ENCODE data around the gene ZFP92. TPM values are rescaled to one million over a fixed set of nuclear protein-coding genes. Genes with fewer than 3 reads are reported as not detected.
"Not testable (repeated sequence)": the region's sequence is repeated elsewhere in the genome, so short reads cannot be mapped to it uniquely, and the experiment has no call there.

ZFP92 gene
- total RNA-seq, 1 donor from 2014 or later: 1.5 TPM

DNA sequence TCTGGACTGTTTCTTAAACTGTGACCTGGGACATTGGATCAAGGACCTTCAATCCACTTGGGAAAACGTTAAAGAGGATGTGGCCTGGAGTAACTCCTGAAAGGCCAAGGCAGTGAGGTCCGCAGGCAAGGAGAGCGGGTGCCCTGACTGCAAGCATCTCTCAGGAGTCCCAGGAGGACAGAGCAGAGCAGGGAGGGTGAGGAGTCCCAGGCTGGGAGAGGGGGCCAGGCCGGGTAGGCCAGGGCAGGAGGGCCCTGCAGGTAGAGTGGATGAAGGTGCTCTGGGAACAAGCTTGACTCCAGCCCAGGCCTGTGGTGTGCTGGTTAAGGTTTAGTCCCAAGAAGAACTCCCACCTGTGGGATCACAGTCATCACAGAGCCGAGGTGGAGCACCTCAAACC, 23.9 kb upstream of the ZFP92 start:
- Mint-ChIP-seq H3K4me3 (ENCODE audit: unreplicated experiment) (no peak overlapping the region), H3K9me3 (ENCODE audit: low read depth) (no peaks in the 10 kb centered on the region), H3K27me3 (ENCODE audit: low read depth) (peaks cover 2% of the 10 kb centered on the region), H3K27ac (ENCODE audit: unreplicated experiment) (no peak overlapping the region), H3K36me3 (ENCODE audit: low read depth) (no peaks in the 10 kb centered on the region), H3K4me1 (ENCODE audit: low read depth) (no peaks in the 10 kb centered on the region)
- DNase-seq (ENCODE audit: low spot score): peak; percentile 89
- TF ChIP-seq, protein P1, sequence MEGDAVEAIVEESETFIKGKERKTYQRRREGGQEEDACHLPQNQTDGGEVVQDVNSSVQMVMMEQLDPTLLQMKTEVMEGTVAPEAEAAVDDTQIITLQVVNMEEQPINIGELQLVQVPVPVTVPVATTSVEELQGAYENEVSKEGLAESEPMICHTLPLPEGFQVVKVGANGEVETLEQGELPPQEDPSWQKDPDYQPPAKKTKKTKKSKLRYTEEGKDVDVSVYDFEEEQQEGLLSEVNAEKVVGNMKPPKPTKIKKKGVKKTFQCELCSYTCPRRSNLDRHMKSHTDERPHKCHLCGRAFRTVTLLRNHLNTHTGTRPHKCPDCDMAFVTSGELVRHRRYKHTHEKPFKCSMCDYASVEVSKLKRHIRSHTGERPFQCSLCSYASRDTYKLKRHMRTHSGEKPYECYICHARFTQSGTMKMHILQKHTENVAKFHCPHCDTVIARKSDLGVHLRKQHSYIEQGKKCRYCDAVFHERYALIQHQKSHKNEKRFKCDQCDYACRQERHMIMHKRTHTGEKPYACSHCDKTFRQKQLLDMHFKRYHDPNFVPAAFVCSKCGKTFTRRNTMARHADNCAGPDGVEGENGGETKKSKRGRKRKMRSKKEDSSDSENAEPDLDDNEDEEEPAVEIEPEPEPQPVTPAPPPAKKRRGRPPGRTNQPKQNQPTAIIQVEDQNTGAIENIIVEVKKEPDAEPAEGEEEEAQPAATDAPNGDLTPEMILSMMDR (IDR thresholded peaks at IDR 0.05): no peak

GRCh38 chrX:153387987-153388721, 23.1 kb upstream of the ZFP92 start:
- no peaks in the 10 kb centered on the region for H3K9me3 Mint-ChIP-seq (ENCODE audit: low read depth)
- TF ChIP-seq, protein P1 (IDR thresholded peaks at IDR 0.05): no peak
- no peak overlapping the region for H3K4me3 Mint-ChIP-seq (ENCODE audit: unreplicated experiment)
- DNase-seq (ENCODE audit: low spot score): peak; percentile 71
- H3K36me3 Mint-ChIP-seq (ENCODE audit: low read depth): no peaks in the 10 kb centered on the region
- H3K27me3 Mint-ChIP-seq (ENCODE audit: low read depth): peaks cover 2% of the 10 kb centered on the region
- no peak overlapping the region for H3K27ac Mint-ChIP-seq (ENCODE audit: unreplicated experiment)
- no peaks in the 10 kb centered on the region for H3K4me1 Mint-ChIP-seq (ENCODE audit: low read depth)

- H3K27me3 Mint-ChIP-seq (ENCODE audit: low read depth): peaks cover 2% of the 10 kb centered on the region
- H3K4me3 Mint-ChIP-seq (ENCODE audit: unreplicated experiment): no peak overlapping the region
- no peaks in the 10 kb centered on the region for H3K36me3 Mint-ChIP-seq (ENCODE audit: low read depth)
- TF ChIP-seq, protein P1 (IDR thresholded peaks at IDR 0.05): no peak
- H3K27ac Mint-ChIP-seq (ENCODE audit: unreplicated experiment): no peak overlapping the region
- H3K4me1 Mint-ChIP-seq (ENCODE audit: low read depth): no peaks in the 10 kb centered on the region
- DNase-seq (ENCODE audit: low spot score): peak; percentile 69
- H3K9me3 Mint-ChIP-seq (ENCODE audit: low read depth): no peaks in the 10 kb centered on the region
Observed at GRCh38 chrX:153388722-153389459, 22.4 kb upstream of the ZFP92 start.

- H3K4me1 Mint-ChIP-seq (ENCODE audit: low read depth); H3K27me3 Mint-ChIP-seq (ENCODE audit: low read depth); H3K9me3 Mint-ChIP-seq (ENCODE audit: low read depth); DNase-seq (ENCODE audit: low spot score); H3K27ac Mint-ChIP-seq (ENCODE audit: unreplicated experiment); H3K4me3 Mint-ChIP-seq (ENCODE audit: unreplicated experiment); H3K36me3 Mint-ChIP-seq (ENCODE audit: low read depth): not testable (repeated sequence)
Observed at GRCh38 chrX:153389460-153389768, 21.9 kb upstream of the ZFP92 start.

DNA sequence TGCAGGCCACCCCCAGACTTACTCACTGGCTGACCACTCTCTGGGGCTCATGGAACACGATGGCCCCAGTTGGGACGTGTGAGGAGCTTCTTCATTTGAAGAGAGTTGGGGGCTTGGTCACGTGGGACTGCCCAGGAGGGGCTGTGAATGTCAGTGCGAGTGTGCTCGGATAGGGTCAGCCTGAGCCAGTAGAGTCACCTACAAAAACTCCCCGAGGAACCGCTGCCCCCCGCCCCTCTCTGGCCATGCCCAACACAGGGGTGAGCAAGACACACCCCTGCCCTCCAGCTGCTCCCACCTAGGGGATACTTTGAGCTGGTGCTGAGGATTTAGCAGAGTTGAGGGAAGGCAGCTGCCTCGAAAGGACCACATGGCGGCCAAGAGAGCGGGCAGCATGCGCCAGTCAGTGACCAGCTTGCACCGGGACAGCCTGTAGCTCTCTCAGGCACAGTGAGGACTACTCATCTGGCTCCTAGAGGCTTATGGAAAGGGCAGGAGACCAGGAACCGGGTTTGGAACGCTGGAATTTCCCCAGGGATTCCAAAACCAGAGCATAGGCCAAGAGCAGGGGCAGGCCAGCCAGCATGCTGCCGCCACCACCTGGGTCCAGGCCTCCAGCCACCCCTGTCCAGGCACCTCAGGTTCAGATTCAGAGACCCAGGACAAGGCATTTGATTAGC, 18.5 kb upstream of the ZFP92 start:
- H3K4me3 Mint-ChIP-seq (ENCODE audit: unreplicated experiment): no peak overlapping the region

More for the DNA sequence above, 18.5 kb upstream of the ZFP92 start:
- H3K27me3 Mint-ChIP-seq (ENCODE audit: low read depth): peaks cover 5% of the 10 kb centered on the region
- DNase-seq (ENCODE audit: low spot score): no peak
- H3K9me3 Mint-ChIP-seq (ENCODE audit: low read depth): no peaks in the 10 kb centered on the region
- TF ChIP-seq, protein P1 (IDR thresholded peaks at IDR 0.05): no peak
- H3K4me1 Mint-ChIP-seq (ENCODE audit: low read depth): no peaks in the 10 kb centered on the region
- no peak overlapping the region for H3K27ac Mint-ChIP-seq (ENCODE audit: unreplicated experiment)
- H3K36me3 Mint-ChIP-seq (ENCODE audit: low read depth): no peaks in the 10 kb centered on the region

Measured in chondrocyte (in vitro differentiated cells).